GM18508 (cell line): Measurements from ENCODE around the gene ZNF692.

Source experiments
- ATAC-seq: cut with Tn5 transposase; IDR thresholded peaks from one replicate; pipeline ENCODE4 v1.9.1; 2021; ENCODE audit warnings: moderate number of reproducible peaks; ENCODE audit not compliant: insufficient read depth, unreplicated experiment

The ZNF692 gene

GRCh38 chr1:248850536-248851251 is 8.2 kb downstream of the ZNF692 start:
- ATAC-seq, result no peak

- ATAC-seq, result no peak
These were observed 8.8 kb downstream of the ZNF692 start for GRCh38 chr1:248850124-248850523.

- no peak for ATAC-seq
These were observed 9.2 kb downstream of the ZNF692 start for GRCh38 chr1:248849637-248850036.

- no peak for ATAC-seq
These were observed 9.7 kb downstream of the ZNF692 start for GRCh38 chr1:248849152-248849551.

- no peak for ATAC-seq
These were observed 10.3 kb downstream of the ZNF692 start for GRCh38 chr1:248848602-248849001.

- ATAC-seq, result no peak
These were observed 10.8 kb downstream of the ZNF692 start for GRCh38 chr1:248847956-248848561.

- no peak for ATAC-seq
These were observed 11.5 kb downstream of the ZNF692 start for GRCh38 chr1:248847181-248847955.

GRCh38 chr1:248844526-248844925 is 14.4 kb downstream of the ZNF692 start:
- ATAC-seq, result no peak

GRCh38 chr1:248843687-248844086 is 15.2 kb downstream of the ZNF692 start:
- ATAC-seq, result no peak

GRCh38 chr1:248842781-248843331 is 16.0 kb downstream of the ZNF692 start:
- no peak for ATAC-seq

- no peak for ATAC-seq
These were observed 17.0 kb downstream of the ZNF692 start for GRCh38 chr1:248841702-248842395.

- no peak for ATAC-seq
These were observed 17.9 kb downstream of the ZNF692 start for GRCh38 chr1:248840946-248841345.

GRCh38 chr1:248839168-248839555 is 19.7 kb downstream of the ZNF692 start:
- no peak for ATAC-seq

GRCh38 chr1:248838357-248839167 is 20.3 kb downstream of the ZNF692 start:
- ATAC-seq, result peak; percentile 56

- peak; percentile 64 for ATAC-seq
These were observed 21.0 kb downstream of the ZNF692 start, which contains the start of gene ZNF672 for GRCh38 chr1:248837781-248838356. Gene ZNF672, plus strand, starts transcription at chr1:248838224. Its CDS starts 9,051 bp downstream, at chr1:248847275.

- no peak for ATAC-seq
These were observed 21.7 kb downstream of the ZNF692 start for GRCh38 chr1:248837045-248837780.

- ATAC-seq, result no peak
These were observed 24.4 kb downstream of the ZNF692 start for GRCh38 chr1:248834343-248834940.

- ATAC-seq, result no peak
These were observed 27.0 kb downstream of the ZNF692 start for GRCh38 chr1:248831842-248832241.
